Ammon's horn (tissue), 1 donor: ENCODE measurements around the gene ACTRT2.

Source experiments
- DNase-seq: peaks from one replicate; pipeline ENCODE4 v3.0.0-alpha.2; 2016; ENCODE audit warnings: low spot score

ACTRT2 gene

DNA sequence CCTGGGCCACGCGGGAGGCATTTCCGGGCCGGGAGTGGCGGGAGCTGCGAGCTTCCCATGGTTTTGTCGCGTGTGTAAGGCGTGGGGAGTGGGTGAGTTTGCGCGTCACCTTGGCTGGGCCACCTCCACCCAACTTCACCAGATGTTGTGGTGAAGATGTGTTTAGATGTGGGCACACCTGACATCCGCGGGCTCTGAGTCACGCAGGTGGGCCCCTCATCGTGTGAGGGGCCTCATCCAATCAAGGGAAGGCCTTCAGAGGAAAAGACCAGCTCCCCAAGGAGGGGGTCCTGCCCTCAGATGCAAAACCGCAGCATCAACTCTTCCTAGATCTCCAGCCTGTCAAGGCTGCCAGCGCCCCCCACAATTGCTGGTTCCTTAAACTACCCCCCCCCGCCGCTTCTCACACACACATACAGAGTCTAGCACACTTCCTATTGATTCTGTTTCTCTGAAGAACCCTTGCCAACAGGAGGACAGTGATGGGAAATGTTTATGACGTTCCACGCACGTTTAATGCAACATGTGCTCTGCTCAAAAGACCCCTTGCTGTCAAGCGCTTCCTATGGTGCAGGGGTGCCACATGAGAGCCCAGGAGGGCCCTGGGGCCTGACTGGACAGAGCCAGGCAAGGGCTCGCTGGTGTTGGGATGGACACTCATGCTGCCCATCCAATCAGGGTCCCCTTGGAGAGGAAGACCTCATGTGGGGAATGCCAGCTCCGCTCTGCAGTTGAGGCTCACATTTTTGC lies 11.9 kb downstream of the ACTRT2 start:
- no peak for DNase-seq

DNA sequence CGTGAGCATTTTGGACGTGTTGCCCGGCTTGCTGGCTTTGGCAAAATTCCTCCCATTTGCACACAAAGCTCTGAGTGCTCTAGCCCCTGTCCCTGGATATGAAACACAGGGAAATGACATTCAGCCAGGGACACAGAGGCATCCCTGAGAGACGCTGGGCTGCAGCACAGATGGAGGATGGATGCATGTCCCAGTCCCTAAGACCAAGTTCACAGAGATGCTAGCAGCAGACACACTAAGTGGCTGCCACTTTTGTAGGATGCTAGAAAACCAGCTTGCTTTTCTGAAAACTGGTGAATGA lies 12.5 kb downstream of the ACTRT2 start:
- no peak for DNase-seq

DNA sequence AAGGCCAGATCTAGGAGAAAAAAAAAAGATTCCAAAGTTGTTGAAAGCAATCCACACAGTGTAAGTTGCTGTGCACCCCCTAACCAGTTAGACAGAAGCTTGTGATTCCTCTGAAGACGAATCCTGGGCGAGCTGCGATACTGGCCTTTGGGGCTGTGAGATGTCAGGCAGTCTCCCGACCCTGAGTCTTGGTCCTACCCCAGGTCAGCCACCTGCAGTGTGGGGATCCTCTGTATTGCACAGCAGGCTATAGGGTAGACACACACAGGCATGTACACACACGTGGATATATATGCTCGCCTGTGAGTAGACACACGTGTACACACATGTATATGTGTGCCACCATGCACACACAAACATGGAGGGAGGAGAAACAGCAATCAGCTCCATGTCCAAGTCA lies 12.9 kb downstream of the ACTRT2 start:
- no peak for DNase-seq

DNA sequence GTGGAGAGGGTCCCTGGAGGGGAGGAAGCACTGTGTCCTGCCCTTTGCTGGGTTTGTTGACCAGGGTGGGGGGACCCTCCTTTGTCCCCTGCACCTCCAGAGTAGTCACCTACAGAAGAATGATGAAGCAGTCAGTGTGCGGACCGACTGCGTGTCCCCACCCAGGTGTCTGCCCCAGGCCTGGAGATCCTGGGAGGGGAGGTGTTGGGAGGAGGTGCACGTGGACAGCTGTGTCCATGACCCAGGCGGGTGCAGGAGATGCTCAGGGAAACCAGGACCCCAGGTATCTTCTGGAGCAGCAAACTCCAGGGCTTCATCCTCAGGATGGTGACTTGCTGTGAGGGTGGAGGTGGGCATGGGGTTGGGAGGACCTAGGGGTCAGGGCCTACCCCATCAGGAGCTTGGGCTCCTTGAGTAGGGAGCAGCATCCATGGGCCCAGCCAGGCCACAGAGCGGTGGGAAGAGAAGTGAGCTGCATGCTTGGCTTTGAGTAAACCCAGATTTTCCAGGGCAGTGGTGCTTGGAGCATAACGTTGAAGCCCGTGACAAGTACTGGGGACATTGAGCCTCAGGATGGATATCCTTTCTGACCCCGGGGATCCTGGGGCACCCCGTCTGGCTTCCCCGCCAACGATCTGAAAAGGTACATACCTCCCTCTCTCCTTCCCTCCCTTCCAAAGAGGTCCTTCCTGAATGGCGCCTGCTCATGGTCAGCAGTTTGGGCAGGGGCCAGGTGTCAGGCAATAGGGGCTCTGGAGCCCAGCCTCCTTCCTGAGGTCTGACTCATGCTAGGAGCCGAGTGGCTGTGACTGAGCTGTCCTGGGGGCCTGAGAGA lies 13.7 kb downstream of the ACTRT2 start:
- DNase-seq = no peak

DNA sequence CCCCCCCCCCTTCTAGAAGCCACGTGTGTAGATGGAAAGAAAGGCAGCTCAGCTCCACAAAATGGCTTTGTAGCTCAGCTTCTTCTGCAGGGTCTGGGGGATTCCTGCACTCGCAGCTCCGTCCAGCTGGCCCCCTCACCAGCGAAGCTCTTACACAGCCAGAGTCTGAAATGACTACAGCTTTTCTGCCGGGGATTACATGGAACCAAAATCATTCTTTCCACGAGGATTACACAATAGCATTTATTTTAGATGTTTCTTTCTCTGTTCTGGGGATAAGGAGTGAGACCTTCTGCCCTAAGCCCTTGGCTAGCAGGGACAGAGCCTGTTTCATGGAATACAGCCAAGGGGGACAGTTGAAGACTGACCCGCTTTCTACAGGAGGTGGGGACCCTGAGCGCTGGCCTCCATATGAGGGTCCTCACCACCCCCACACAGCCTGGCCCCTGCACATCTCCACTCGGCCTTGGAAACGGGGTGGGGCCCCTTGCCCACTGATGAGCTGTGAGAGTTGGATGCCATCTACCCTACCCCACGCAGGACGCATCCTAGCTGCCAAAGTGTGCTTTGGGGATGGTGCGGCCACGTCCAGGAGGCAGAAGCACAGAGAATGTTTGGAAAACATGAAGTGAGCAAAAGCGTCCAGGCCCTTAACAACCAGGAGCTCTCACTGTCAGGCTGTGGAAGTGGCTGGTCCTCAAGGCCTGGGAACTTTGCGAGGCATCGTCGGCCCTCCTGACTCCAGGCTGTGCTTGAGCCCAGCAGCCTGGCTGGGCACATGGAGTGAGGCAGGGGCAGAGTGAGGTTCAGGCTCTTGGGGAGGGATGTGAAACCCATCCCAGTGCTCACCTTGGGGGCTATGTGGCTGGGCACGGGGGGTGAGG lies 14.5 kb downstream of the ACTRT2 start:
- no peak for DNase-seq

DNA sequence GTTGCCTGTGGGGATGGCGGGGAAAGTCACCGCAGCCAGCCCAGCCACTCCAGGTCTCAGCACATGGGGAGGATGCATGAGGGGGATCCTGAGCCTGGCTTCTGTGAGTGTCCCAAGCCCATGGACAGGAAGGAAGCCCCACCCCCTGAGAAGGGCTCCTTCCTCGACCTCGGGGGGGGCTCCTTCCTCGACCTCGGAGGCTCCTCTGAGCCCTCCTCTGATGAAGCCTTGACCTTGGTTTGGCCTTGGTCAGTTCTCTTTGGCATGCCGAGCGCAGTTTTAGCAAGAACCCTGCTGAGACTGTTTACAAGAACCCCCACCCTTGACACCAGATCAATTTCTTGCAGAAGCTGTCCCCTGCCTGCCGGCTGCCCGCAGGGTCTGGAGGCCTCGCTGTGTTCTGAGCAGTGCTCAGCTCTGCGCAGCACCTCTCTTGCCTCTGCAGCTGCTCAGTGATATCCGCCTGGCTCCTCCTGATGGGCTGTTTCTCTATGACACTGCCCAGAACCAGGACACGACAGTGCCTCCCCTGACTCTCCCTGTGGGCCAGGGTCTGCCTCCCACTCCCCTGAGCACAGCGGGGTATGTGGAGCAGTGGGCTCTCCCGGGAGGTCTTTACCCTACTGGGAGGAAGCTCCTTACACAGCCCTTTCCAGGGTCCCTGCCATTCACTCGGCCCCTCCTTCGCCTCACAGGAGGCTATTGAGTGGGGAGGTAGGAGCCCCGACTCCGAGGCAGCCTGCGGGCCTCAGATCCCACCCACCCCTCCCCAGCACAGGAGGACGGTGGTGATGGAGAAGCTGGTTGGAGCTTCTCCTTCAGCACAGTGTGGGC lies 15.4 kb downstream of the ACTRT2 start:
- no peak for DNase-seq

DNA sequence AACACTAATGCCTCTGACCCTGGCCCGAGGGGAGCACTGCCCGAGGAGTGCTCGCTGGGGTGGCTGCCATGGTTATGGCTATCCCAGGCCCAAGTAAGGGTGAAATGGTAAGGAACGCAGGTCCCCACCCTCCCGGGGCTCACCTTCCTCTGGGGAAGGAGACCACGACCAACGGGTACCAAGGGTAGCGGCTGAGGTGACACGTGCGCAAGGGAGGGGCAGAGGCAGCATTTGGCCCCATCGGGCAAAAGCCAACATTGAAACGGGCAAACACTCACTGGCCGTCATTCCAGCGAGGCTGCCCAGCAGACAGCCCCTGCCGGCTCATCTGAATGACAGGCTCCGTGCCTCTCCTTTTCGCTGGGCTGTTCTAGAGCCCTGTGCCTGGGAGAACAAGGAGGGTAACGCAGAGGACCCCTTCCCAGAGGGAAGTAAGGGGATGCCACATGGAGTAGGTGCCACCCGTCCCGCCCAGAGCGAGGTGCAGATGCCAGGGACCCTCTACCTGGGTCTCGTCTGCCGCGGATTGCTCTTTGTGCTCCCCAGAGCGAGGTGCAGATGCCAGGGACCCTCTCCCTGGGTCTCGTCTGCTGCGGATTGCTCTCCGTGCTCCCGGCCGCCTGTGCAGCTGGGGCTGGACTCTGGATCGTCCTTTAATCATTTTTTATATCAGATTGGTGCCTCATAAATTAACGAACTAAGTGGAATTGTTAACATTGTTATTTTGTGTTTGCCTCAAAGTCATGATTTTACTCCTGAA lies 16.2 kb downstream of the ACTRT2 start:
- DNase-seq = no peak

DNA sequence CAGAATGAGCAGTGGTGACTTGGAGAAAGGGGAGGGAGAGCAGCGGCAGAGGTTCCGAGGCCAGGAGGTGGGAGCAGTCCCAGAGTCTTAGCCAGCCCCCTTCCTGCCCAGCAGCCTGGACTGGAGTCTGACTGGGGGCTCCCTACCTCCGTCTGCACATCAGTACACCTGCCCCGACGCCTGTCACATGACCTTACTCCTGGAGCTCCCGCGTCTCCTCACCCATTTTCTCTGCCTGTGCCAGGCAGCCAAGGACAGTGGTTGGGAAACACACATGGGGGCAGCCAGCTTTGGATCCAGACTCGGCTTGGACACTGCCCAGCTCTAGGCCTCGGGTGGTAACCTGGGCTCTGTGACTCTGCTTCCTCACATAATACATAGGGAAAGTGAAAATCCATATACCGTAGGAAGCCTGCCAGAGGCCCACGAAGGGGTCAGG lies 16.9 kb downstream of the ACTRT2 start:
- no peak for DNase-seq

DNA sequence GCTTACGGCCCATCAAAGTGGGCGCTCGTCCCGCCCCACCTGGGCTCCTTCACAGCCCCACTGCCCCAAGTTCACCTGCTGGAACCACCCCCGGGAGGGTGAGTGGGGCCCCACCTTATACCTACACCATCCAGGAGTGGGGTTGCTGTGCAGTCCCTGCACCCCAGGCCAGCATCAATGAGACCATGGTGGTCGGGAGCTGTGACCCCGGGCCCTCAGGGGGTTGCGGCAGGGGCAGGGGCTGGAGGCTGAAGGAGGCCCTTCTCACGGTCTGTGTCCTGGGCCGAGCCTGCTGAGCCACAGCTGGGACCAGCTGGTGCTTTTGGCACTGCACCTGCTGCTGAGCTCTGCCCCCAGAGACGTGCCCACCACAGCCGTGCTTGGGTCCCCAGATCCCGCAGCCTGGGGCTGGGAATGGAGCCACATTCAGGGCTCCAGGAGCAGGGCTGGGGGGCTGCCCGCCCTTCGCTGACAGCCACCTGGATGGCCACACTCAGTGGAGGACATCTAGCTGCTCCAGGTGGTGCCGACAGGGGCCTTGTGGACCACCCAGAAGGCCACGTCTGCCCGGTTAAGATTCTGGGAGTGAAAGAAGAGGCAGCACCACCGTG lies 17.4 kb downstream of the ACTRT2 start:
- DNase-seq = no peak

DNA sequence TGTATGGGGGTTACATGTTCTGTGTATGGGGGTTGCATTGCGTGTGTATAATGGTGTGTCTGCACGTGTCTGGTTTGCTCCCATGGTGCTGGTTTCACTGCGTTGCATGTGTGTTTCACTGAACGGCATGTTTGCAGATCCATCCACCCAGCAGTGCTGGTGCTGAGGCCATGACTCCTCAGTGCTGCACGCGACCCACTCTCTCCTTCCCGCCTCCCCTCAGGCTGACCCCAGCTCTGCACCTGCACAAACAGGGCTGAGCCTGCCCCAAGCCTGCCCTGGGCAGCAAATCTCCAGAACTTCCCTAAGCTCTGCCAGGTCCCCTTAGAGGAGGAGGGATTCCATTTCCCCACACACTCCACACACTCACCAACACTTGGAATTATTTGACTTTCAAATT lies 18.7 kb downstream of the ACTRT2 start:
- DNase-seq = no peak

DNA sequence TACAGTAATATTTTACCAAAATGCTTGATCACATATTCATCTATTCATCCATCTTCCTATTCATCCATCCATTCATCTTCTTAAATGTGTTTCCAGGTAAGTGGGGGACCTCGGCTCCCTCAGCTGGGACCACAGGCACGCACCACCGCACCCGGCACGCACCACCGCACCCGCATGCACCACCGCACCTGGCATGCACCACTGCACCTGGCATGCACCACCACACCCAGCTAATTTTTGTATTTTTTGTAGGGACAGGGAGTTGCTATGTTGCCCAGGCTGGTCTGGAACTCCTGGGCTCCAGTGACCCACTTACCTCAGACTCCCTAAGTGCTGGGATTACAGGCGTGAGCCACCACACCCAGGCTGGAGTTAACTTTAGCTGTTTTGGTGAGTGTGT lies 21.2 kb downstream of the ACTRT2 start:
- DNase-seq = no peak

DNA sequence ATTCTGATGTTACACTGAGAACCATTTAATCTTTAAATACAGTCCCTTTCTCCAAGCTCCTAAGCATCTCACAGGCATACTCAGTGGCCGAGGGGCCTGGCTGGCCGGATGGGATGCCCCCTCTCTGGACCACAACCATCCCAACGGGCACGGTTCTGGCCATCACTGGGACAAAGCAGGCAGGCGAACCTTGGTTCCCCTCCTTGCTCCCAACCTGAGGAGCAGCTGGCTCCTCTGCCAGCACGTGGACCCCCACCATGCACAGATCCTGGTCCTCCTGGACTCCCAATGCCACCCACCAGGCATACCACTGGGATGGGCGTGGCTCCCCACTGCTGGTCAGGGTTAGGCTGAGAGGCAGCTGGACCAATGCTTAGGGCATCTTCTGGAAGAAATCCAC lies 27.9 kb downstream of the ACTRT2 start:
- no peak for DNase-seq

DNA sequence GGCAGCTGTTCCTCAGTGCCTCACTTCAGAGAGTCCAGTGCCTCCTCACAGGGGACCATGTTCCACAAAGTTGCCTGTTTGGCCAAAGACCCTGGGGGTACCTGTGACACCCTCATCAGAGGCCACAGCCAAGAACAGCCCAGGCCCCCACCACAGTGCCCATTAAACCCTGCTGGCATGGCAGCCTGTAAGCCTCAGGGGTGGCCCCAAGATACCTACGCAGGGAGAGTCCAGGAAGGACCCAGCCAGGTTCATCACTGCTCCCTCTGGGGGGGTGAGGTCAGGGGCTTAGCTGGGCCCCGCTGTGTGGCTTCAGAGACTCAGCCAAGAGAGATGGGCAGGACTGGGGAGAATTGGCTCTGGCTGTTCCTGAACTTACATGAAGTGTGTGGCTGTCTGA lies 28.6 kb downstream of the ACTRT2 start:
- DNase-seq = no peak

DNA sequence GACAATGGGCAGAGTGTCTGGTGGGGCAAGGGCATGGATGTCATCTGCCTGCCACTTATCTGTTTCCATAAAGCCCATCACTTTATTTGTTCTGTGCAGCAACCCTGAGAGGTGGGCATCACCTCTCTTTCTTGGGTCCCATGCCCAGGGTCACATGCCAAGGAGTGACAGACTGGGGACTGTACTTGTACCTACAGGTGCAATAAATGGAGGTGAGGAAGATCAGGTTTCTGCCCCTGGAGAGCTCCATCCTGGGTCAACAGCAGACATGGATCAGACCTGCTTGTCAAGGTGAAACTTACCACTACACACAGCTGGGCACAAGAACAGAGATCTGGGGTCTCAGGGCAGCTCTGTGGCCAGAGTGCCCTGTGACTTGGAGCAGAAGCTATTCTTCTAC lies 29.3 kb downstream of the ACTRT2 start:
- DNase-seq = no peak

DNA sequence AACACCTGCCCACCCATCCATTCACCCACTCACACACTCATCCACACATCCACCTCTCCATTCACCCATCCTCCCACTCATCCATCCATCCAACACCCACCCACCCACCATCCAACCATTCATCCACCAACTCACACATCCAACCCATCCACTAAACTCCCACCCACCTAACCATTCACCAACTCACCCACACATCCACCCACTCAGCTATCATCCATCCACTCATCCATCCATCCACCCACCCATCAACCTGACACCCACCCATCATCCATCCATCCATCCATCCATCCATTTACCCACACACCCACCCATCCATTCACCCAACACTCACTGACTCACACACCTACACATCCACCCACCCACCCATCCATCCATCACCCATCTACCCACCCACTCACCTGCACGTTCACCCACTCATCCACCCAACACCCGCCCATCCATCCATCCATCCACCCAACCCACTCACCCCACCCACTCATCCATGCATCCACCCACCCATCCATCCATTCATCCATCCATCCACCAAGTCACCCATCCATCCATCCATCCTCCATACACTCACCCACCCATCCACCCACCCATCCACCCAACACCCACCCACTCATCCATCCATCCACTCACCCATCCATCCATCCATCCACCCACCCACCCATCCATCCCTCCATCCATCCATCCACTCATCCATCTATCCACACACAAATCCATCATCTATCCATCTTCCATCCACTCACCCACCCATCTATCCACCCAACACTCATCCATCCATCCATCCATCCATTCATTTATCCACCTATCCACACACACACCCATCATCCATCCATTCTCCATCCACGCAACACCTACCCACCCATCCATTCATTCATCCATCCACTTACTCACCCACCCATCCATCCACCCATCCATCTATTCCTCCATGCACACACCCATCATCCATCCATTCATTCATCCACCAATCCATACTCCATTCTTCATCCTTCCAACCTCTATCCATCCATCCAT lies 30.3 kb downstream of the ACTRT2 start:
- DNase-seq = no peak

DNA sequence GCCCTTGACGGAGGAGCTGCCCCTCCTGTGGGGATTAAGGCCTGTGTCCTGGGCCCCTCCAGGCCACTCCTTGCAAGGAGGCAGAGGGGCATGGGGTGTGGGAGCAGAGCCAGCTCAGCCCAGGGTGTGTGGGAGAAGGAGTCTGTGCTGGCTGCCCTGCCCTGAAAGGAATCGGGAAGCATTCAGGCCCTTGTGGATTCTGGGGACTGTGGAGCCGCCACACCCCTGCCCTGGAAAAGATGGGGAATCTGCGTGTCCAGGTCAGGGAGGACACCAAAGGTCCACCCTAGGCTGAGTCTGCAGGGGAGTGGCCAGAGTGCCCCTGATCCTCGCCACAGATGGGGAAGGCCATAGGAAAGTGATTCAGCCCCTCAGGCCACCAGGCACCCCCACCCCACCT lies 31.2 kb downstream of the ACTRT2 start:
- DNase-seq = no peak

DNA sequence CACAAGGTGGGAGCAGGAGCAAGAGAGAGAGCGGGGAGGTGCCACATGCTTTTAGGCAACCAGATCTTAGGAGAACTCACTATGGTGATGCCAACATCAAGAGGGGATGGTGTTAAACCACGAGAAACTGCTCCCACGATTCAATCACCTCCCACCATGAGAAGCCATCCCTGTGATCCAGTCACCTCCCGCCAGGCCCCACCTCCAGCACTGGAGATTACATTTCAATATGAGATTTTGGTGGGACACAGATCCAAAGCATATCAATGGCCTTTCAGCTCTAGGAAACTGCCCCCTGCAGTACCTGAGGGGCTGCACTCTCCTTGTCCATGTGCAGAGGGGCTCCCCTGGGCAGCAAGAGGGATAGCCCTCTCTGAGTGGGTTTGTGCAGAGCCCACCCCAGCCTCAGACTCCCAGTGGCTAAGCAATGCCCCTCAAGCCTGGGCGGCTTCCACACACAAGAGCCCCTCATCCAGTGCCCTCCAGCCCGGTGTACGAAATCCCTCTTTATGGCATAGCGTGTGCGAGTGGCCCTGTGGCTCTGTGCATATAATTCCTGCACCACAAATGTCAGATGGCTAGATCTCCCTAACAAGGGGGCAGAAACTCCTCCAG lies 32.2 kb downstream of the ACTRT2 start:
- no peak for DNase-seq

DNA sequence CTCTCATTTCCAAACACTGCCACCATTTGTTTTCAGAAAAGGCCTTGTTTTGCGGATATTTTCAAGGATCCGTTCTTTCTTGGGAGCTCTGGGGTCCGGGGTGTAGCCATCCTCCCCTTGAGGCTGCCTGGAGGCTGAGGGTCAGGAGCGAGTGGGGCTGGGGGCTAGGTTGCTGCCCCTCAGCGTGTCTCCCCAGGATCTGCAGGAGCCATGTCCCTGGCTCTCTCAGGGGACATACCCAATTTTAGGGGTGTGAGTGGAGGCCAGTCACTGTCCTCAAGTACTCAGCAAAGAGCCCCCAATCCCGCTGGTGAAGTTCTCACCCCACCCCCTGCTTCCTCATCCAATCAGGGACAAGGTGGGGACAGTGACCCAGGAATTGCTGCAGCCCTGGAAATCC lies 32.7 kb downstream of the ACTRT2 start:
- no peak for DNase-seq

DNA sequence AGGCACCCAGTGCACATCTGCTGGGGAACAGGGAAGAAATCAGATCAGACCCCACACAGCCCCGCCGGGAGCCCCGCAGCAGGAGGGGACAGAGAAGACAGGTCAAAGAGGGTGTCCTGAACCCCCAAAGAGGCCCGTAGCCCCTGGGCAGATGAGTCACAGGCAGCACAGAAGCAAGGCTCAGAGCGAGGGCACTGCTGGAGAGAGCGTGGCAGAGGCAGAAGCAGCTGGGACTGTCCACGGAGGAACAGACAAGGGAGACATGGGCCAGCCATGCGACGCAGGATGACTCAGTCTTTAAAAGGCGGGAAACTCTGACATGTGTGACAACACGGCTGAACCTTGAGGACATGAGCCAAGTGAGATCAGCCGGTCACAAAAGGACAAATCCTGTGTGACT lies 33.2 kb downstream of the ACTRT2 start:
- no peak for DNase-seq
